ENCODE results near the gene GET4. TPM values are rescaled to one million over a fixed set of nuclear protein-coding genes. Genes with fewer than 3 reads are reported as not detected.
"Not testable (repeated sequence)": the region's sequence is repeated elsewhere in the genome, so short reads cannot be mapped to it uniquely, and the experiment has no call there.

GET4 gene
- total RNA-seq, 1 experiment from 2014 or later: 253 TPM

- DNase-seq (ENCODE audit: low spot score): peak; percentile 69
Measured at GRCh38 chr7:915291-916218, 39.2 kb downstream of the GET4 start.

DNA sequence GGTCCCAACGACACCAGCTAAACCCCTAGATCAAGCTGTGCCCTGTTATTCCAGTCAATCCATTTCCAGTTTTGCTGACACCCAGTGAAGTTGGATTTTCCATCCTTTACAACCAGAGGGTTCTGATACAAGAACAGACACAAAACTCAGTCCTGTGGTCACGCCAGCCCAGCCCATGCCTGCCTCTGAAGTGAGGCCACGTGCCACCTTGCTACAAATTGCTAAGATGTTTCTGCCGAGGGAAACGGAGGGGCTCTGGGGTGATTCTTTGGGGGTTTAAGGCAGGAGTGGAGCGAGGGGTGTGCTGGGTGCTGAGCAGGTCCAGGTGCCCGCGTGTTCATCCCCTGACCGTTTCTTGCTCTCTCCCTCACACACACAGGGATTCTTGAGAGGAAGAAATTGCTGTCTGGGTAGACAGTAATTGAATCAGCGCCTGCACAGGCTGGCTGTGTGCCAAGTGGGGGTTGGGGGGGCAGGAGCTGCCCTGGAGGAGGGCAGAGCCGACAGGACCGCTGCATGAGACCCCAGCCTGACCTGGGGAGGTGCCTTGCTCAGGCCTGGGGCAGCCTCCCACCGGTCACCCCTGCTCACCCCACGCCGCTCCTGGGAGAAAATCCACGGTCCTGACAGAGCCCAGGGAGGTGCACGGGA lies 40.1 kb downstream of the GET4 start:
- peak; percentile 90 for DNase-seq (ENCODE audit: low spot score)

DNA sequence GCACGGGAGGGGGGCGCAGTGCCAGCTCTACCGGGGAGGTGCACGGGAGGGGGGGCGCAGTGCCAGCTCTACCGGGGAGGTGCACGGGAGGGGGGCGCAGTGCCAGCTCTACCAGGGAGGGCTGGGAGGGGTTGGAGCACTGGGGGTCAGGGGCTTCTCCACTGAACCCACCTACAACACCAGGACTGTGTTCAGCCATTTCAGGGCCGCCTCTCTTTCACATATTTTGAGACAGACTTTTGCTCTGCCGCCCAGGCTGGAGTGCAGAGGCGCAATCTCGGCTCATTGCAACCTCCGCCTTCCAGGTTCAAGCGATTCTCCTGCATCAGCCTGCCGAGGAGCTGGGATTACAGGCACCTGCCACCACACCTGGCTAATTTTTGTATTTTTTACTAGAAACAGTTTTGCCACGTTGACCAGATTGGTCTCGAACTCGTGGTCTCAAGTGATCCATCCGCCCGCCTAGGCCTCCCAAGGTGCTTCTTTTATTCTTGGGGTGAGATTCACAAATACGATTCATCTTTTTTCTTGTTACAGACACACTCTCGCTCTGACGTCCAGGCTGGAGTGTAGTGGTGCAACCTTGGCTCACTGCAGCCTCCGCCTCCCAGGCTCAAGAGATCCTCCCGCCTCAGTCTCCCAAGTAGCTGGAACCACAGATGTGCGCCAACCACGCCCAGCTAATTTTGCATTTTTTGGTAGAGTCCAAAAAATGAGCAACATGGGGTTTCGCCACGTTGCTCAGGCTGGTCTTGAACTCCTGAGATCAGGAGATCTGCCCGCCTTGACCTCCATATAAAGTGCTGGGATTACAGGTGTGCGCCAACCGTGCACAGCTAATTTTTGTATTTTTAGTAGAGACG lies 41.1 kb downstream of the GET4 start:
- peak; percentile 37 for DNase-seq (ENCODE audit: low spot score)

DNA sequence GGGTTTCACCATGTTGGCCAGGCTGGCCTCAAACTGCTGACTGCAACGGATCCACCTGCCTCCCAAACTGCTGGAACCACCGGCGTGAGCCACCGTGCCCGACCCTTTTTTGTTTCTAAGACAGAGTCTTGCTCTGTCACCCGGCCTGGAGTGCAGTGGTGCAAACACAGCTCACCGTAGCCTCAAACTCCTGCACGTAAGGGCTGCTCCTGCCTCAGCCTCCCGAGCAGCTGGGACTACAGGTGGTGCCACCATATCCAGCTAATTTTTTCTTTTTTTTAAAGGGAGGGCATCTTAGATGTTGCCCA lies 41.7 kb downstream of the GET4 start:
- no peak for DNase-seq (ENCODE audit: low spot score)

DNA sequence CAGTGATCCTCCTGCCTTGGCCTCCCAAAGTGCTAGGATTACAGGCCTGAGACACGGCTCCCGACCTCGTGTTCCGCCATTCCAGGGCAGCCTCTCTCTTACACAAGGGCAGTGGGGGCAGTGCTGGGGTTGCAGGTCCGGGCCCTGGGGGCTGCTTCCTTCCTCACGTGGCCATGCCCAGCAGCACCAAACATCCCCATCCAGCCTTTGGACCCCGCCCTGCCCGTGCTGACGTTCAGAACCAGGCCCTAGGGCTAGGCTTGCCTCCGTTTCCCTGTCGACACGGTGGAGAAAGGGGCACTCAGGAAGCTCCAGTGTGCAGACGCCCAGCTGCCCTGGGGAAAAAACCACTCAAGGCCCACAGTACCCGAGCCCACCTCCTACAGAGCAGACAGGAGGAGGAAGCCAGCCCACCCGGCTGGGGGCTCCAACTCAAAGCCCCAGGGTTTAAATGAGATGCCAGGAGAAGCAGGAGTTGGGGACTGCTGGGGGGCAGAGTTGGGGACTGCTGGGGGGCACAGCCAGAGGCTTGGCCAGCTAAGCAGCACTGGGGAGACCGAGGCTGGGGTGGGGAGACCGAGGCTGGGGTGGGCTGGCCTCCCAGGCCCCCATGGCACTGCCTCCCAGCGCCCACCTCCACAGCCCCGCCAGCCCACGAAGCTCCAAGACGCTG lies 42.2 kb downstream of the GET4 start:
- no peak for DNase-seq (ENCODE audit: low spot score)

GRCh38 chr7:919114-919442 lies 42.7 kb downstream of the GET4 start:
- DNase-seq (ENCODE audit: low spot score): no peak

GRCh38 chr7:919924-920341 lies 43.6 kb downstream of the GET4 start:
- peak; percentile 75 for DNase-seq (ENCODE audit: low spot score)

DNA sequence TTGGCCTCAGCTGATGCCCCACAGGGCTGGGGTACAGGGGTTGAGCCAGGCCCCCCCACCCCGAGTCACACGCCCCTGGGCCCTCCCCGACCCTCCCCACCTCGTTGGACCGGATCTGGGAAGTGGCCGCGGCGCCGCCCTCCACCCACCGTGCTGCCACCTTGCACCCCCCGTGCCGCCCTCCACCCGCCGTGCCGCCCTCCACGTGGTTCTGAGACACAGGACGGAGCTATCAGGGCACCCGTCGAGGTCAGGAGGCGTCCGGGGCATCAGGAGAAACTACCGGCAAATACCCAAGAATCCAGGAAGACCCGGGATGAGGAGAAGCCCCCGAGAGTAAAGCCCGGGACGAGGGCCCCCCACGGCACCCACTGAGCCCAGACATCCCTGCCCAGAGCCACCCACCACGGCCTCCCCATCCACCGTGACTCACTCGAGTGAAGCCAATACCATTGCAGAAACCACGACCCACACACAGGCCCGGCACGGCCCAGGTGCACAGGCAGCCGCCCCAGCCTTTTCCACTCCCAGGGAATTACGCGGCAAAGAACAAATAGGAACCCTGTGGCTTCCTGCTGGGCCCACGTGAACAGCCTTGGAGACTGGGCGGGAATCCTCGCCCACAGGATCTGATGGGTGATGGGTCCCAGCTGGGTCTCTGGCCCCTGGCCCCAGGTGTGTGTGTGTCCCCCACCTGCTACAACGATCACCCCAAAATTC lies 44.2 kb downstream of the GET4 start:
- DNase-seq (ENCODE audit: low spot score): peak; percentile 88

GRCh38 chr7:921071-921461 lies 44.7 kb downstream of the GET4 start:
- no peak for DNase-seq (ENCODE audit: low spot score)

- no peak for DNase-seq (ENCODE audit: low spot score)
Measured at GRCh38 chr7:921581-922333, 45.4 kb downstream of the GET4 start.

- peak; percentile 29 for DNase-seq (ENCODE audit: low spot score)
Measured at GRCh38 chr7:922334-923107, 46.2 kb downstream of the GET4 start.

DNA sequence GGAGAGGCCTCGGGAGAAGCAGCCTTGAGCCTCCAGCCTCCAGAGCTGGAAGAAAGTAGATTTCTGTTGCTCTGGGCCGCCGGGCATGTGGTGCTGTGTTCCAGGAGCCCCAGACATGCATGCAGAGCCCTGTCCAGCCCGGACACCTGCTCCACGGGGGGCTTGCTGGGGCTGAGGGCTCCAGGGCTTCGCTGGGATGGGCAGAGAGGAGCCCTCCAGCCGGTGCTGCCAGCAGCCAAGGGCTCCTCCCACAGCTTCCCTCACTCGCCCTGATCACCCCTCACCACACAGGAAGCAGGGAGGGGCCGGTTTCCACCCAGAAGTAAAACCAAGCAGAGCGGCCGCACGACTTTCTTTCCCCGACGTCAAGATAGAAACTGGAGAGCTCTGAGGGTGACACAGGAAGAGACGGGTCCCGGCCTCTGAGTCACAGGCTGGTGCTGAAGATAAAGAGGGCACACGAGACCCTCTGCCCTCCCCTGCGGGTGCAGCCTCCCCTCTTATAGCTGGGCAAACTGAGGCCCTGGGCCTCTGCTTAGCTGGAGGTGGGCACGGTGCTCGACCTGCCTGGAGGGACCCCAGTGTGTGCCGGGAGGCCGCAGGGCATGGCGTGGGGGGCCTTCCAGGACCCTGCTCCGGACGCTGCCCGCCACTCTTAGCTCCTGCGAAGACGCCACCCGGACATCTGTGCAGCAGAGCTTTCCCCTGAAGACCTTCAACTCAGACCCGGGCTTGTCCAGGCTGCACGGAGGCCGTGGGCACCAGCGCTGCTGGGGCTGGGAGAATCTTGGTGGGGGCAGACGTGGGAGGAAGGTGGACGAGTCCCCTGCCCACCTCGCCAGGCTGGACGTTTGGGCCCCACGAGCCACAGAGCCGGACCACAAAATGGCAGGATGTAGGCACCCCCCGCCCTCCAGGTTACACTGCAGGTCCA lies 47.0 kb downstream of the GET4 start:
- peak; percentile 96 for DNase-seq (ENCODE audit: low spot score)

GRCh38 chr7:924042-924441 lies 47.7 kb downstream of the GET4 start:
- not testable (repeated sequence) for DNase-seq (ENCODE audit: low spot score)

DNA sequence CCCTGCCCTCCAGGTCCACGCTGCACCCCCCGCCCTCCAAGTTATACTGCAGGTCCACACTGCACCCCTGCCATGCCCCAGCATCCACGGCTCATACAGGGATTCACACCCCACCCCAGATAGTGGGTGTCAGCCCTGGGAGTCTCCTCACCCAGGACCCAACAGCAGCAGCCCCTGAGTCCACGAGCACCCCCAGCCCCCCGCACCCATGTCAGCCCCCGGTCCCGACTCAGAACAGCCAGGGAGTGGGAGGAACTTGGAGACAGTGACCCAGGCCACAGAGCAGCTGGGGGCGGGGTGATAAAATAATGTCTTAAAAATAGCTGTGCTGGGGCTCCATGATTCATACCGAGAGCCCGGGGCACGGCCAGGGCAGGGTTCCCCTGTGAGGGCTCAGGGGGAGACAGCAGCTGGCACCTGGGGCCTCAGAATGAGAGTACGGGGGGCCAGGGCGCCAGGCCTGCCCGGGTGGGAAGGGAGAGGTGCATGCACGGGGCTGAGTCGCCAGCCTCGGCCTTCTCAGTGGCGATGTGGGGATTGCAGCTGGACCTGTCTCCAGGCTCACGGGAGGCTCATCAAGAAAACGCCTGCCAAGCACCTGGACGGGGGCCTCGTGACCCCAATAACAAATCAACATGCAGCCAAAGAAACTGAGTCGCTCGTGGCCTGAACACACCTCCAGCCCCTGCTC lies 48.3 kb downstream of the GET4 start:
- peak; percentile 79 for DNase-seq (ENCODE audit: low spot score)

GRCh38 chr7:925601-926000 lies 49.2 kb downstream of the GET4 start:
- peak; percentile 91 for DNase-seq (ENCODE audit: low spot score)

DNA sequence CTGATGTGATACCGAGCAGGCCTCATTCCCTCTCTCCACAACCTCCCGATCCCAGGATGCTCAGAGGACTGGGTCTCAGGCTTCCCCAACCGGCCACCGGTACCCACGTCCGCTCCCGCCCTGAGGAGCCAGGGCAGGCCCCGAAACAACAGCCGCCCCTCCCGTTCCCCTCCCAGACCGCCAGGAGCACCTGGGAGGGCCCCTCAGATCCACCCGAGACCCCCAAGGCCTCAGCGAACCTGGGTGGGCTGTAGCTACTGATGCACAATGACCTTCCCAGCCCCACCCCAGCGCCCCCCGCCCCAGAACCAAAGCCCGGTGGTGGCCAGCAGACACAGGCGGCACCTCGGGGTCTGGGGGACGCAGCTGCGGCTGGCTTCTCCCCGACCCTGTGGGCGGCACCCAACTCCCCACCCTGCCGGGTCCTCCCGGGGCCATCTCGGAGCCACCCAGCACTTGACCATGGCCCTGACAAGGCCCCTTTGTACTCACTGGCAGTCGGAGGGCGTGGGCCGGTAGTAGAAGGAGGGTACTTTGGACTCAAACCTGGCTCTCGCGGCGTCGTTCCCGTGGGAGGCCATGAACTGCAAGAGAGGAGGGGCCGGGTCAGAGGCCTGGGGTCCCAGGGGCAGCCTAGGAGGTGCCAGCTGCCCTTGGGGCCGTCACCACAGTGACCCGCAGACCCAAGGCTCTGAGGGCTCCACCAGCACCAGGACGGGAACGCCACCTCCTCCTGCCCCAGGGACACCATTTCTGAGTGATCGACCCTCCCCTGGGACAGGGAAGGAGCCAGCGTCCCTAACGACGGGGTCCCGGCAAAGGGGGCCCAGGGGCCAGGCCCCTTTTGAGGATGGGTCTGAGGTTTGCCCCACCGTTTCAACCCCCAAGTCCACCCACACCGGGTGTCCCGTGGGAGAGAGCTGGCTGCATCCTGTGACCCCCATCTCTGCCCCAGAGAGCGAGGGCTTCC lies 50.0 kb downstream of the GET4 start:
- peak; percentile 93 for DNase-seq (ENCODE audit: low spot score)
